Lower lobe of right lung (tissue), 2 donors: ENCODE results near the gene ERO1B. TPM values are rescaled to one million over a fixed set of nuclear protein-coding genes. Genes with fewer than 3 reads are reported as not detected.
"Not testable (repeated sequence)": the region's sequence is repeated elsewhere in the genome, so short reads cannot be mapped to it uniquely, and the experiment has no call there.

Experiments used
- ATAC-seq, 2 donors: fragments of 200-7000 bp; cut with Tn5 transposase; one replicate each; pipeline ENCODE4 v1.9.1; 2020 to 2022; ENCODE audit warnings: mild to moderate bottlenecking in 2 of 2, moderate library complexity in 2 of 2
- DNase-seq: peaks from one replicate; pipeline ENCODE4 v3.0.0-alpha.2; 2020
- H3K27ac ChIP-seq: fragments of 200-600 bp; one replicate; pipeline ENCODE4 v1.8.0; 2022
- H3K27me3 ChIP-seq: fragments of 200-600 bp; one replicate; pipeline ENCODE4 v1.8.0; 2022; ENCODE audit warnings: low read depth
- H3K36me3 ChIP-seq: fragments of 200-600 bp; one replicate; pipeline ENCODE4 v1.8.0; 2022; ENCODE audit warnings: mild to moderate bottlenecking
- H3K4me1 ChIP-seq: fragments of 200-600 bp; one replicate; pipeline ENCODE4 v1.8.0; 2022
- H3K4me3 ChIP-seq: fragments of 200-600 bp; one replicate; pipeline ENCODE4 v1.8.0; 2022; ENCODE audit warnings: mild to moderate bottlenecking
- H3K9me3 ChIP-seq: fragments of 200-600 bp; one replicate; pipeline ENCODE4 v1.8.0; 2022
- CTCF ChIP-seq: fragments of 200-600 bp; IDR thresholded peaks from one replicate; pipeline ENCODE4 v1.8.0; 2022; ENCODE audit warnings: antibody characterized with exemption, mild to moderate bottlenecking
- intact Hi-C: fragments of 100-400 bp; cut with DNase I; formaldehyde crosslinking; loops from one replicate; pipeline ENCODE4 v1.11.0; 2022
- long read RNA-seq: library from polyadenylated mRNA; unstranded; transcript quantifications from one replicate; pipeline ENCODE4 v2.0.0, GENCODE V29; 2021
- total RNA-seq: library from RNA; stranded (reverse); fragmentation: NEBNext Ultra II Directional; extraction: Animal tissue kit (Norgen Biotek cat#: 25700); gene quantifications from one replicate; pipeline ENCODE4 v1.2.1, GENCODE V29; 2021
- donor health status: DM: no; HTN: yes; CAD: no; lungs with severe emphysema.

The ERO1B gene
- total RNA-seq = 8.5 TPM
- long read RNA-seq, partial matches to known transcripts = 0 of 2 reads
- long read RNA-seq, other reads (novel, unspliced or antisense) = 2 of 2 reads

GRCh38 chr1:236281654-236282424 lies at the start of gene ERO1B:
TSS of gene ERO1B (minus strand) at chr1:236281958. CDS start at chr1:236281783, 175 bp downstream.
- DNase-seq (peak; percentile 99), ATAC-seq (peak; percentile 100)
- no peak for TF ChIP-seq CTCF
- H3K27ac ChIP-seq = peak within 1 kb of the TSS; percentile 80
- H3K4me3 ChIP-seq = peak within 1 kb of the TSS; percentile 70
- H3K27me3 ChIP-seq = peaks cover 7% of the 10 kb centered on the region
- peaks cover 16% of the 10 kb centered on the region for H3K4me1 ChIP-seq
- intact Hi-C loops = no loop called here
- no peaks in the 10 kb centered on the region for H3K9me3 ChIP-seq
- H3K36me3 ChIP-seq = no peaks in the 10 kb centered on the region

- H3K4me3 ChIP-seq, DNase-seq, H3K27ac ChIP-seq, ATAC-seq, intact Hi-C loops, H3K36me3 ChIP-seq, H3K4me1 ChIP-seq, H3K27me3 ChIP-seq, H3K9me3 ChIP-seq: not testable (repeated sequence)
These were observed 49.7 kb upstream of the ERO1B start for GRCh38 chr1:236331412-236331811.

GRCh38 chr1:236326432-236326831 lies 44.7 kb upstream of the ERO1B start:
- Histone ChIP-seq H3K4me1 (no peaks in the 10 kb centered on the region), H3K4me3 (no peak overlapping the region), H3K9me3 (peaks cover 19% of the 10 kb centered on the region), H3K27ac (no peak overlapping the region), H3K27me3 (no peaks in the 10 kb centered on the region), H3K36me3 (no peaks in the 10 kb centered on the region)
- intact Hi-C loops = no loop called here
- ATAC-seq = no peak
- TF ChIP-seq CTCF = no peak
- DNase-seq = no peak

GRCh38 chr1:236325567-236325966 lies 43.8 kb upstream of the ERO1B start:
- H3K36me3 ChIP-seq = no peaks in the 10 kb centered on the region
- no peak overlapping the region for H3K27ac ChIP-seq
- no peak overlapping the region for H3K4me3 ChIP-seq
- H3K9me3 ChIP-seq = peaks cover 19% of the 10 kb centered on the region
- intact Hi-C loops = no loop called here
- DNase-seq = no peak
- no peak for ATAC-seq
- no peak for TF ChIP-seq CTCF
- no peaks in the 10 kb centered on the region for H3K4me1 ChIP-seq
- no peaks in the 10 kb centered on the region for H3K27me3 ChIP-seq

- no peaks in the 10 kb centered on the region for H3K4me1 ChIP-seq
- intact Hi-C loops = no loop called here
- no peak for TF ChIP-seq CTCF
These were observed 42.2 kb upstream of the ERO1B start for GRCh38 chr1:236323819-236324411.

More at GRCh38 chr1:236323819-236324411, 42.2 kb upstream of the ERO1B start:
- DNase-seq (no peak), ATAC-seq (no peak)
- Histone ChIP-seq H3K36me3 (no peaks in the 10 kb centered on the region), H3K4me3 (no peak overlapping the region), H3K27me3 (no peaks in the 10 kb centered on the region), H3K27ac (no peak overlapping the region), H3K9me3 (peaks cover 19% of the 10 kb centered on the region)
